ENCODE results near the gene ARAP1.
A peak's percentile ranks its signal among the peaks of the same experiment; 100 is the strongest.

Gene ARAP1

DNA sequence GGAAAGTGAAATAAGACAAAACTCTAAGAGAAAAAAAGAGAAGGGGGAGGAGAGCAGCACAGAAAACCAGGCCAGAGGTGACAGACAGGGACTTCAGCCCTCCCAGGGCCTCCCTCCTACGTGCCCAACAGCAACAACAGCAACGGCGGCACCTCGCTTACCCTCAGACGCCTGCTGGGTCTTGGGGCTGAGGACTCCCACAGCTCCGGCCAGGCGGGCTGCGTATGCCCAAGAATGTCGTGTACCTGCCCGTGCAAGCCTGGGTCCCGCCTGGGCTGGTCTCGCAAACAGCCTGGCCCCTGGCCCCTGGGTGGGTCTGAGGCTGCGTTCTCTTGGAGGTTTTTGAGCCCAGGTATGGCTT, 30.5 kb downstream of the ARAP1 start:
- peak overlapping the region; percentile 60 to 71 for H3K4me3 ChIP-seq (replicated peaks in 1 of 2; ENCODE audit: low read depth in 2 of 2, low read length in 2 of 2)
- DNase-seq (ENCODE audit: low read depth in 2 of 2), result peak; percentile 32 to 62
- TF ChIP-seq, protein P1, sequence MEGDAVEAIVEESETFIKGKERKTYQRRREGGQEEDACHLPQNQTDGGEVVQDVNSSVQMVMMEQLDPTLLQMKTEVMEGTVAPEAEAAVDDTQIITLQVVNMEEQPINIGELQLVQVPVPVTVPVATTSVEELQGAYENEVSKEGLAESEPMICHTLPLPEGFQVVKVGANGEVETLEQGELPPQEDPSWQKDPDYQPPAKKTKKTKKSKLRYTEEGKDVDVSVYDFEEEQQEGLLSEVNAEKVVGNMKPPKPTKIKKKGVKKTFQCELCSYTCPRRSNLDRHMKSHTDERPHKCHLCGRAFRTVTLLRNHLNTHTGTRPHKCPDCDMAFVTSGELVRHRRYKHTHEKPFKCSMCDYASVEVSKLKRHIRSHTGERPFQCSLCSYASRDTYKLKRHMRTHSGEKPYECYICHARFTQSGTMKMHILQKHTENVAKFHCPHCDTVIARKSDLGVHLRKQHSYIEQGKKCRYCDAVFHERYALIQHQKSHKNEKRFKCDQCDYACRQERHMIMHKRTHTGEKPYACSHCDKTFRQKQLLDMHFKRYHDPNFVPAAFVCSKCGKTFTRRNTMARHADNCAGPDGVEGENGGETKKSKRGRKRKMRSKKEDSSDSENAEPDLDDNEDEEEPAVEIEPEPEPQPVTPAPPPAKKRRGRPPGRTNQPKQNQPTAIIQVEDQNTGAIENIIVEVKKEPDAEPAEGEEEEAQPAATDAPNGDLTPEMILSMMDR (IDR thresholded peaks at IDR 0.05; ENCODE audit: low read depth, low read length), result no peak

DNA sequence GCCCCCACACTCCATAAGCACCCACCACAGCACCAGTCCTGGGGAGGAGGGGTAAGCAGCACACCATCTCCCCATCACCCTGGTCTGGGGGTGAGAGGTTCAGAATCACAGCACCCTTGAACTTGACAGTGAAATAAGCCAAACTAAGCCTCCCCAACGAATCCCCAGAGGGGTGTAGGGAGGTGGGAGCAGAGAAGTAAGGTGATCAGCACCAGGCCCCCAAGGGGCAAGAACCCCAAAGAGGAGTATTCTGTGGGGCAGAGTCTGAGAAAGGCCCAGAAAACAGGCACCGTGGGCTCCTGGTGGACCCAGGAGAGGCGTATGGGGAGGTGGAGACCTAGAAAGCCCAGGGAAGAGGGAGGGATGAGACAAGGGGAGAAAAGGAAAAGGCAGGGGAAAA, 30.9 kb downstream of the ARAP1 start:
- peak overlapping the region; percentile 60 to 71 for H3K4me3 ChIP-seq (replicated peaks in 1 of 2; ENCODE audit: low read depth in 2 of 2, low read length in 2 of 2)
- no peak for DNase-seq (ENCODE audit: low read depth in 2 of 2)
- TF ChIP-seq, protein P1 (IDR thresholded peaks at IDR 0.05; ENCODE audit: low read depth, low read length), result no peak

DNA sequence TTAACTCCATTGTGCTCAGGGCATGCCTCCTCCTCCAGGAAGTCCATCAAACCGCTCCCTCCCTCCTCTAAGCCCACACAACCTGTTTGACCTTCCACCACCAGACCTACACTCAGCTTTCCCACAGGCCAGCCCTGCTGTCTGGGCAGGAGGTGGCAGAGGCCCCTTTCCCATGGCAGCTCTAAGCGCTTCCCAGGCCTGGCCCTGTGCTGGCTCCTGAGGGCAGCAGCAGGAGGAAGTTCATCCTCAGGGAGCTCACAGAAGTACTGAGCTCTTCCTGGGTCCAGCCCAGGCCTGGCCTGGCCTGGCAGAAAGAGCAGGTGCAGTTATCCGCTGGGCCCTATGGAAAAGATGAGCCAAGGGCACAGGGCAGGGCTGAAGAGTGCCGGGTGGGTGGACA, 31.4 kb downstream of the ARAP1 start:
- peak overlapping the region; percentile 60 to 71 for H3K4me3 ChIP-seq (replicated peaks in 1 of 2; ENCODE audit: low read depth in 2 of 2, low read length in 2 of 2)
- TF ChIP-seq, protein P1 (IDR thresholded peaks at IDR 0.05; ENCODE audit: low read depth, low read length), result no peak

DNA sequence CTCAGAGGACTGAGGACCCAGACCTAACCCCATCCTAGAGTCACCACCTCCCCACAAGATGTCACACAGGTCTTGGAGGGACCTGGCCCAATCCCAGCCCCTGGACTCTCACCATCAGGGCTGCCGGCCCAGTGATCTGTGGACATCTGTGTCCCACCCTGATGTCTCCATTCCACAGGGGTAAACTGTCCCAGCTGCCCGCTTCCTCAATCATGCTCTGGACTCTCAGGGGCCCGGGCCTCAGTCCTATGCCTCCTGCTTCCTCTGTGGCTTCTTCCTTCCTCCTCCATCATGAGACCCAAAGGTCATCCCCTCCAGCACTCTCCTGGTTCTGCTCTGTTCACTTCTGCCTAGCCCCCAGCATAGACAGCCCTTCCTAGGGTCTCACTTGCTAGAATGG, 32.2 kb downstream of the ARAP1 start:
- no peak for DNase-seq (ENCODE audit: low read depth in 2 of 2)
- TF ChIP-seq, protein P1 (IDR thresholded peaks at IDR 0.05; ENCODE audit: low read depth, low read length), result no peak
- H3K4me3 ChIP-seq (replicated peaks in 1 of 2; ENCODE audit: low read depth in 2 of 2, low read length in 2 of 2), result peak overlapping the region in 1 of 2 donors; percentile 71

More for the DNA sequence above, 31.4 kb downstream of the ARAP1 start:
- DNase-seq (ENCODE audit: low read depth in 2 of 2), result no peak

DNA sequence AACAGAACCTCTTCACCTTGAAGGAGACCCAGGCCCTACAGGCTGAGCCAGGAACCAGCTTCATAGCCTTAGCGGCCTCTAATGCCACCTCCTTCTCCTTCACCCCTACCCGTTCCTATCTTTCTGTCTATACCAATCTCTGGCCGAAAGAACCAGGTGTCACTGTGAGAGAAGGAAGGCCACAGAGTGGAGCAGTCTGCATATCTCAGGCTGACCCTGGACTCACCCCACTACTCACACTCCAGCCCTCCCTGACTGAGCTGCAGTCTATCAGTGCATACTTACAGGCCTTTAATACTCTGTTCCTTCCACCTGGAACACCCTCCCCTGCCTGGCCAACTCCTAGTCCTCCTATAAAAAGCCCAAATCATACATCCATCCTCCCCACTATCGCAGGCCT, 32.7 kb downstream of the ARAP1 start:
- no peak overlapping the region for H3K4me3 ChIP-seq (replicated peaks in 1 of 2; ENCODE audit: low read depth in 2 of 2, low read length in 2 of 2)
- TF ChIP-seq, protein P1 (IDR thresholded peaks at IDR 0.05; ENCODE audit: low read depth, low read length), result no peak
- DNase-seq (ENCODE audit: low read depth in 2 of 2), result no peak

DNA sequence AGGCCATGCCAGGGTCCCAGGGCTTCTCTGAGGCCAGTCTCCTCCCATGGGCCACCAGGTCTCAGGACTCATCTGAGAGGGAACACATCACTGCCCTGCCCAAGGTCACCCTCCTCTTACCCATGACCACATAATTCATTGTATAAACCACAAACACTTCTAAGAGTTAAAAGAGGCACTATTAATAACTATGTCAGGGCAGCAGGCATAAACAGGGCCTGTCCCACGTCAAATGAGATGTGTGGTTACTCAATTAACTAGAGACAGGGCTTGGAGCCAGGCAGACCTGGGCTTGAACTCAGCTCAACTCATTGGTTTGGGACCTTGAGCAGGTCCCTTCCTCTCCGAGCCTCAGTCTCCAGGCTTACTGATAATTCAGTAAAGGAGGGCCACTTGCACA, 33.1 kb downstream of the ARAP1 start:
- TF ChIP-seq, protein P1 (IDR thresholded peaks at IDR 0.05; ENCODE audit: low read depth, low read length), result no peak
- DNase-seq (ENCODE audit: low read depth in 2 of 2), result peak in 1 of 2 donors; percentile 75
- H3K4me3 ChIP-seq (replicated peaks in 1 of 2; ENCODE audit: low read depth in 2 of 2, low read length in 2 of 2), result no peak overlapping the region

DNA sequence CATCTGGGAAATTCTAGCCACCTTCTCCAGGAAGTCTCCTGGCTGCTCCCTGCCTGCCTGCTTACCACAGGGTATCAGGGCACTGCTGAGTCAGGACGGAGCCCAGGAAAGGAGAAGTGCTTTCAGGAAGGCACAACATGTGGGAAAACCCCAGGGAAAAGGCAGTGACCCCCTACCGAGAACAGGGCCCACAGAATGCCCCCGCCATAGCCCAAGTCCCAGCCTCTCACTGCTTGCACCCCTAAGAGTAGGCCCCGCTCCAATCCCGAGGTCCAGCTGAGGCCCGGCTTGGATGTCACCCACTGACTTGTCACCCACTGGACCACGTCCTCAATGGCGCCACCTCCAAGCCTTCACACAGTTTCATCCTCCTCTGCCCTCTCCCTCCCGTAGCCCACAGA, 34.1 kb downstream of the ARAP1 start:
- DNase-seq (ENCODE audit: low read depth in 2 of 2), result no peak
- H3K4me3 ChIP-seq (replicated peaks in 1 of 2; ENCODE audit: low read depth in 2 of 2, low read length in 2 of 2), result no peak overlapping the region
- TF ChIP-seq, protein P1 (IDR thresholded peaks at IDR 0.05; ENCODE audit: low read depth, low read length), result no peak
